K562 (cell line): ENCODE results near the gene B3GLCT. TPM values are rescaled to one million over a fixed set of nuclear protein-coding genes. Genes with fewer than 3 reads are reported as not detected.
A peak's percentile ranks its signal among the peaks of the same experiment; 100 is the strongest.

ENCODE experiments used
- AFF1 ChIP-seq, 2 experiments: fragments of 450-650 bp; IDR thresholded peaks; 2 replicates each; pipeline ENCODE4 v1.6.1; 2018; ENCODE audit warnings: mild to moderate bottlenecking in 2 of 2, low read depth in 1 of 2; ENCODE audit not compliant: partially characterized antibody in 2 of 2
- CTBP1 ChIP-seq: fragments of 450-650 bp; IDR thresholded peaks from 2 replicates; pipeline ENCODE4 v1.6.1; 2016; ENCODE audit warnings: borderline replicate concordance
- ELK3 ChIP-seq: fragments of 450-650 bp; formaldehyde crosslinking; IDR thresholded peaks from 2 replicates; pipeline ENCODE4 v1.4.0; 2020; ENCODE audit warnings: mild to moderate bottlenecking
- GABPB2 ChIP-seq: fragments of 250-450 bp; sonication (Bioruptor Pico); conservative IDR thresholded peaks from 2 replicates; pipeline ENCODE4 v1.5.1; 2021; ENCODE audit warnings: mild to moderate bottlenecking
- HMGN3 ChIP-seq: IDR thresholded peaks from 2 replicates; pipeline ENCODE4 v1.6.1; 2011; ENCODE audit warnings: borderline replicate concordance, low read depth, mild to moderate bottlenecking, mixed read lengths, low read length; ENCODE audit not compliant: insufficient read length; ENCODE audit errors: extremely low read depth
- IFI16 ChIP-seq: fragments of 250-450 bp; sonication (Bioruptor Pico); IDR thresholded peaks from 2 replicates; pipeline ENCODE4 v2.1.2; 2022; ENCODE audit warnings: mild to moderate bottlenecking, inconsistent platforms
- MXD1 ChIP-seq: fragments of 250-450 bp; sonication (Bioruptor Pico); IDR thresholded peaks from 2 replicates; pipeline ENCODE4 v1.8.0; 2021; ENCODE audit warnings: borderline replicate concordance, mild to moderate bottlenecking, moderate library complexity; ENCODE audit not compliant: poor library complexity, severe bottlenecking
- PTRF ChIP-seq: fragments of 450-650 bp; IDR thresholded peaks from 2 replicates; pipeline ENCODE4 v1.6.1; 2016; ENCODE audit warnings: mild to moderate bottlenecking, missing genetic modification characterization, missing compliant biosample characterization
- RUNX1 ChIP-seq: sonication (generic); IDR thresholded peaks from 2 replicates; pipeline ENCODE4 v1.6.1; 2016; ENCODE audit warnings: antibody characterized with exemption, low read depth
- SRF ChIP-seq, 2 experiments: fragments of 250-450, 450-650 bp in 1 of 2; sonication (Bioruptor Pico) in 1 of 2; sonication (generic) in 1 of 2; formaldehyde crosslinking; IDR thresholded peaks; 2 replicates each; pipeline versions ENCODE4 v1.5.0 to v1.5.1; 2020 to 2022; ENCODE audit warnings: mild to moderate bottlenecking in 1 of 2, missing genetic modification reagents in 1 of 2
- TCF7 ChIP-seq: sonication (generic); IDR thresholded peaks from 2 replicates; pipeline ENCODE4 v1.6.1; 2016; ENCODE audit warnings: antibody characterized with exemption, borderline replicate concordance
- TRIM24 ChIP-seq, 2 experiments: fragments of 450-650 bp; IDR thresholded peaks; 2 replicates each; pipeline ENCODE4 v1.6.1; 2016
- XRCC4 ChIP-seq: IDR thresholded peaks from one replicate; pipeline ENCODE4 v1.6.1; 2011; ENCODE audit not compliant: insufficient read depth, insufficient read length; ENCODE audit errors: extremely low read depth
- ZNF143 ChIP-seq: sonication (generic); formaldehyde crosslinking; IDR thresholded peaks from 2 replicates; pipeline ENCODE4 v1.9.0; 2022; ENCODE audit warnings: mild to moderate bottlenecking, missing genetic modification reagents
- ZNF79 ChIP-seq: fragments of 250-450 bp; sonication (Bioruptor Pico); IDR thresholded peaks from 2 replicates; pipeline ENCODE4 v1.4.0; 2020; ENCODE audit warnings: low read depth, mild to moderate bottlenecking, moderate library complexity
- polyA plus RNA-seq, 8 experiments: library from polyadenylated mRNA; depleted of rRNA in 4 of 8; stranded (reverse) in 5 of 8; unstranded in 3 of 8; fragments of >200 nt; fragmentation: Nextera tagmentation in 2 of 8; fragmentation: Illumina TruSeq in 1 of 8; extraction: Ambion mirVana in 2 of 8; extraction: Trizol in 1 of 8; gene quantifications; 2 replicates each; pipeline versions ENCODE4 v1.2.1 to v1.2.3, GENCODE V29; 2011 to 2014; ENCODE audit warnings: inconsistent platforms in 1 of 8, missing spikeins in 1 of 8
- total RNA-seq, 7 experiments: library from RNA; depleted of rRNA in 6 of 7; stranded (reverse); fragments of >200 nt in 6 of 7; fragmentation: Illumina TruSeq in 2 of 7; extraction: Trizol in 2 of 7; gene quantifications; 2 replicates each; pipeline versions ENCODE4 v1.2.1 to v1.2.3, GENCODE V29; 2011 to 2021; ENCODE audit warnings: low replicate concordance in 1 of 7
- TF ChIP-seq, protein P1 (sequence below): fragments of 250-450 bp; sonication (Bioruptor Pico); IDR thresholded peaks from 2 replicates; pipeline ENCODE4 v1.5.0; 2021; ENCODE audit warnings: mild to moderate bottlenecking, moderate library complexity
- TF ChIP-seq, protein P2 (sequence below): sonication (generic); formaldehyde crosslinking; IDR thresholded peaks from 2 replicates; pipeline ENCODE4 v1.9.0; 2022; ENCODE audit warnings: mild to moderate bottlenecking, missing genetic modification reagents

The B3GLCT gene
- total and polyA plus RNA-seq, 9 of the 15 experiments (the other 6 are each of a cell fraction or from before 2014, with no cell fraction given), result 1.1 to 5.1 (median 2.9) TPM

DNA sequence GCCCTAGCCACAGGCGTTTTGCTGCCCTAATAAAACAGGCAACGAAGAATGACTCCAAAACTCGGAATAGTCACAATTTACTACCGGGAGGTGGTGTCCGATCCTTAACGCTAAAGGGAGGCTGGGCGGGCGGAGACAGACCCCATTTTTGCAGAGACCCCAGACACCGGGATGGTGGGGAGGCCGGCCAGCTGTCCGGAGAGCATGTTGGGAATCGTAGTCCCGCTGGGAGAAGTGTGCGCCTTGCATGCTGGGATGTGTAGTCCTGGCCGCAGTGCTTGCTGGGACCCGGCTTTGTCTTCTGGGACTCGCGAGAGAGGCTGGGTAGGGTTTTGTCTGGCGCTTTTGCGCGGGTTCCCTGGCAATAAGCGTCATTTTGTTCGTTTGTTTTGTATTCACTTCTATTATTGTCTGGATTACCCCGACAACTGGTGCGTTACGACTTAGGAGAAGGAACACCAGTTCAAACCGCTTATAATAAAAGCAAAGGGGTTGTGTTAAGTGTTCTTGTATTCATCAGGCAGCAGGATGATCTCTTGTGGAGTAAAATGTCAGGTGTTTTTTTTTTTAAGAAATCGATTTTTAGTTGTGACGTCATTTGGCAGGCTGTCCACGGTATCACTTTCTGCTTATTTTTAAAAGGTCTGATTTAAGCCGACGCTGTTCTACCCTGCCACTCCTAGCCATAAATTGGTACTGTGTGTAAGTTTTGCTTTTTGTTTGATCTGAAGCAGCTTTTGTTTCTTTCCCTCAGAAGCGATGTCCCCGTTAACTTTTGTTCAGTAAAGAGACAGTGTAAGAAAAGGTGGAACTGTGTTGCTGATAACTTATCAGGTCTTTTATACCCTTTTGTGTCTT, 37.4 kb upstream of the B3GLCT start (continued):
- no peak for TF ChIP-seq MXD1 (CRISPR knock-in tag)
- no peak for TF ChIP-seq PTRF (tag)
- TF ChIP-seq, protein P1, sequence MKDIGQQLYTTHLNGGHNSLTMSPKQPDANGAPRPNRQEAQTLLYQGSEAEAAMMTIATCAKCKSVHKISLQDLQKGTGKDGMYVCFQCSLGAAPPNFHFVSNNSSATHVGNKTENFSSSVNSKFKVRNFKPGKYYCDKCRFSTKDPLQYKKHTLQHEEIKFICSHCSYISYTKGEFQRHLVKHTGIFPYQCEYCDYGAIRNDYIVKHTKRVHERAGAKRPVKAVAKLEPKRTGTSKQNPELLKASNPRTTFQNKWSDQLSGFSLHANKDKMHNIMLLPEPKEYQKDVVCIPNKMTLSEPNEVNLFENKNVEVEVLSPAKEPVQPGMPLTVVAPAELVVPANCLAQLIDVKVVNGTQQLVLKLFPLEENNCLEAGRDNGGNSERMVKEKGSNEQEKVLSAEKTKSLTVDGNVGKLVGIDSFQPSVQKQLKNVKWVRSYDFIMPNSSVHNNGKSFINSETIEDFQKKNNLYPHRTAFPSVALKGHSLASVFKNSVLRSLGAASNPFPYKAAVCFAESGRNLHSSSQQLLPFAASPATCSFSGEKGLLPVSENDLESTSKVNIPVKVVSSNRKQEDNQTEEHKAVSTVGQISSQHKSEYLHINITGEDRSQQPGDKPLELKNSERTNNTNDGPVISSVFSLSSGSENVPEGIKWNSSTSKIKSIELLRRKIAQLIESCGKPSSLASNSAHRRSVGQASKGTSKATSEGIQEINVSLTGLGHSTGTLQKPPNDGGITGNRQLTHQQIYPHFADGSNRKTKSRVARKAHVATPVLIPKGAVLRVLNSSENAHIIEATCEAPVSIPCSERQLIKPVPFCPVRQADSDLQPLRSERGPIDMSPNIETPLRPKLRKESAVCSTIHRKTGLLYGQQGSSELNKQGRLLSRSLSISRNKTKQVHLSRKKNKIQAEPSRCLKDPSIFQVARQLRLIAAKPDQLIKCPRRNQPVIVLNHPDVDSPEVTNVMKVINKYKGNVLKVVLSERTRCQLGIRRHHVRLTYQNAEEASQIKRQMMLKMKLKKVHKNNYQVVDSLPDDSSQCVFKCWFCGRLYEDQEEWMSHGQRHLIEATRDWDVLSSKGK, result no peak
- TF ChIP-seq GABPB2 (CRISPR knock-in tag), result no peak
- no peak; the same call in 1 of the 2 replicates for TF ChIP-seq CTBP1
- no peak for TF ChIP-seq ZNF79 (CRISPR knock-in tag)
- TF ChIP-seq XRCC4, result no peak
- TF ChIP-seq IFI16 (CRISPR knock-in tag), result no peak
- peak in 1 of 2 experiments; percentile 97 for TF ChIP-seq AFF1 (IDR thresholded peaks at IDR 0.05; ENCODE audit: low read depth in 1 of 2, partially characterized antibody in 2 of 2)
- no peak for TF ChIP-seq ELK3 (CRISPR knock-in tag)
- TF ChIP-seq SRF (CRISPR knock-in tag; IDR thresholded peaks at IDR 0.05), result no peak
- TF ChIP-seq TCF7, result no peak
- TF ChIP-seq RUNX1, result no peak
- TF ChIP-seq, protein P2, sequence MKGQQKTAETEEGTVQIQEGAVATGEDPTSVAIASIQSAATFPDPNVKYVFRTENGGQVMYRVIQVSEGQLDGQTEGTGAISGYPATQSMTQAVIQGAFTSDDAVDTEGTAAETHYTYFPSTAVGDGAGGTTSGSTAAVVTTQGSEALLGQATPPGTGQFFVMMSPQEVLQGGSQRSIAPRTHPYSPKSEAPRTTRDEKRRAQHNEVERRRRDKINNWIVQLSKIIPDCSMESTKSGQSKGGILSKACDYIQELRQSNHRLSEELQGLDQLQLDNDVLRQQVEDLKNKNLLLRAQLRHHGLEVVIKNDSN, result no peak
- TF ChIP-seq TRIM24 (IDR thresholded peaks at IDR 0.05), result no peak
- no peak for TF ChIP-seq HMGN3
- peak; percentile 93 for TF ChIP-seq ZNF143 (CRISPR knock-in tag)
